K562 (cell line): ENCODE data around the gene DMRT2. TPM values are rescaled to one million over a fixed set of nuclear protein-coding genes. Genes with fewer than 3 reads are reported as not detected.

Experiments used
- ATAC-seq: fragments of 200-7000 bp; cut with Tn5 transposase; 3 replicates; pipeline ENCODE4 v1.9.1; 2020; ENCODE audit warnings: moderate library complexity
- BruUV-seq: library from RNA; stranded (reverse); fragments of 400-500 nt; replicated peaks from 2 replicates; lab custom pipeline; 2021; lab: Mats Ljungman, UMichigan
- CTCF ChIA-PET: fragments of 300-600 bp; formaldehyde crosslinking; extraction: SDS; loops from one replicate; lab custom pipeline; 2021; ENCODE audit warnings: low intra/inter-chr PET ratio; lab: Yijun Ruan, JAX
- POLR2A ChIA-PET: fragments of 300-600, 350-650 bp; sonication (Branson Sonifier 250); formaldehyde crosslinking; extraction: SDS; loops from one replicate; lab custom pipeline; 2021; ENCODE audit warnings: antibody characterized with exemption, inconsistent platforms; lab: Yijun Ruan, JAX
- DNase-seq, 4 experiments: peaks; one replicate each; pipeline versions ENCODE4 v3.0.0 to v3.0.0-alpha.2; 2011 to 2018; ENCODE audit warnings: low spot score in 3 of 4, mixed read lengths in 3 of 4; ENCODE audit errors: extremely low read depth in 1 of 4
- FAIRE-seq: peaks from 2 replicates; lab custom pipeline; 2011; peaks lifted over from hg19 to GRCh38; lab: Jason Lieb, UNC
- H2AFZ ChIP-seq: 2 replicates; pipeline ENCODE4 v1.6.0; 2011; ENCODE audit warnings: low read depth, low read length, control low read depth, inconsistent platforms
- H3K27ac ChIP-seq: fragments of 200-600 bp; 3 replicates; pipeline ENCODE4 v1.8.0; 2011; ENCODE audit warnings: low read depth, mild to moderate bottlenecking, control low read depth, inconsistent platforms, low read length, moderate library complexity, mixed read lengths; ENCODE audit errors: extremely low read depth
- H3K27me3 ChIP-seq, 2 experiments: fragments of 300-600 bp in 1 of 2; 2 replicates in 1 of 2; 3 replicates in 1 of 2; pipeline versions ENCODE4 v1.6.0 to v1.8.0; 2011; ENCODE audit warnings: inconsistent platforms in 2 of 2, low read length in 2 of 2, mild to moderate bottlenecking in 1 of 2, mixed read lengths in 1 of 2, moderate library complexity in 1 of 2; ENCODE audit not compliant: control insufficient read depth in 2 of 2, insufficient read depth in 2 of 2
- H3K36me3 ChIP-seq: fragments of 300-600 bp; 3 replicates; pipeline ENCODE4 v1.8.0; 2011; ENCODE audit warnings: mild to moderate bottlenecking, low read length, inconsistent platforms; ENCODE audit not compliant: control insufficient read depth, insufficient read depth
- H3K4me1 ChIP-seq, 2 experiments: fragments of 200-600 bp in 1 of 2; replicated peaks in 1 of 2; 2 replicates in 1 of 2; 3 replicates in 1 of 2; pipeline versions ENCODE4 v1.5.1 to v1.8.0; 2011; ENCODE audit warnings: inconsistent platforms in 2 of 2, low read length in 2 of 2, mild to moderate bottlenecking in 1 of 2, mixed read lengths in 1 of 2, moderate library complexity in 1 of 2; ENCODE audit not compliant: control insufficient read depth in 2 of 2, insufficient read depth in 2 of 2
- H3K4me2 ChIP-seq: 2 replicates; pipeline ENCODE4 v1.6.1; 2011; ENCODE audit warnings: low read length, control low read depth, inconsistent platforms, mixed read lengths; ENCODE audit not compliant: insufficient read depth
- H3K4me3 ChIP-seq: fragments of 200-600 bp; sonication (generic), shearing (Covaris generic); 2 replicates; pipeline ENCODE4 v1.5.1; 2016; ENCODE audit warnings: control low read depth, inconsistent platforms
- H3K79me2 ChIP-seq: fragments of 200-600 bp; 3 replicates; pipeline ENCODE4 v1.8.0; 2011; ENCODE audit warnings: low read length, inconsistent platforms; ENCODE audit not compliant: control insufficient read depth, insufficient read depth
- H3K9ac ChIP-seq, 2 experiments: 2 replicates each; pipeline versions ENCODE4 v1.6.0 to v1.6.1; 2011; ENCODE audit warnings: low read depth in 2 of 2, low read length in 2 of 2, control low read depth in 1 of 2, inconsistent platforms in 1 of 2, mild to moderate bottlenecking in 1 of 2, mixed read lengths in 1 of 2; ENCODE audit not compliant: insufficient read depth in 1 of 2
- H3K9me1 ChIP-seq: one replicate; pipeline ENCODE4 v1.6.0; 2011; ENCODE audit warnings: inconsistent platforms, mild to moderate bottlenecking, low read length, moderate library complexity; ENCODE audit not compliant: control insufficient read depth, insufficient read depth
- H3K9me3 ChIP-seq: replicated peaks from 2 replicates; pipeline ENCODE4 v1.5.1; 2011; ENCODE audit warnings: low read depth, low read length, inconsistent platforms; ENCODE audit not compliant: control insufficient read depth, insufficient read depth
- H4K20me1 ChIP-seq: replicated peaks from 2 replicates; pipeline ENCODE4 v1.6.1; 2011; ENCODE audit warnings: low read length, inconsistent platforms, mixed read lengths; ENCODE audit not compliant: control insufficient read depth, insufficient read depth
- ADNP ChIP-seq: fragments of 200-800 bp; sonication (Bioruptor generic); IDR thresholded peaks from 2 replicates; pipeline ENCODE4 v1.6.1; 2016; ENCODE audit warnings: missing genetic modification characterization, missing compliant biosample characterization
- BMI1 ChIP-seq: fragments of 150-350 bp; IDR thresholded peaks from 2 replicates; pipeline ENCODE4 v1.6.1; 2014; ENCODE audit warnings: low read length
- CTBP1 ChIP-seq: fragments of 450-650 bp; IDR thresholded peaks from 2 replicates; pipeline ENCODE4 v1.6.1; 2016; ENCODE audit warnings: borderline replicate concordance
- NFRKB ChIP-seq: fragments of 450-650 bp; IDR thresholded peaks from 2 replicates; pipeline ENCODE4 v1.6.1; 2016; ENCODE audit warnings: low read depth
- PHB ChIP-seq: fragments of 250-450 bp; sonication (Bioruptor Pico); IDR thresholded peaks from 2 replicates; pipeline ENCODE4 v1.5.0; 2021
- WGBS: fragments of 100-300 bp; shearing (Covaris generic); methylation state at CpG from one replicate; pipeline ENCODE4 v1.1.6; 2016; ENCODE audit warnings: low coverage, mixed read lengths; ENCODE audit not compliant: insufficient coverage; ENCODE audit errors: missing lambda C conversion rate; 5-methylcytosine and 5-hydroxymethylcytosine counted together
- in situ Hi-C: fragments of 300-500 bp; cut with MboI; formaldehyde crosslinking; loops from 4 replicates; pipeline ENCODE4 v1.15.0; 2018; ENCODE audit warnings: inconsistent platforms, mixed read lengths
- intact Hi-C: fragments of 100-400 bp; cut with micrococcal nuclease; formaldehyde crosslinking; loops from 2 replicates; pipeline ENCODE4 v1.14.2; 2022
- polyA plus RNA-seq, 8 experiments: library from polyadenylated mRNA; depleted of rRNA in 4 of 8; stranded (reverse) in 5 of 8; unstranded in 3 of 8; fragments of >200 nt; fragmentation: Nextera tagmentation in 2 of 8; fragmentation: Illumina TruSeq in 1 of 8; extraction: Ambion mirVana in 2 of 8; extraction: Trizol in 1 of 8; gene quantifications; 2 replicates each; pipeline versions ENCODE4 v1.2.1 to v1.2.3, GENCODE V29; 2011 to 2014; ENCODE audit warnings: inconsistent platforms in 1 of 8, missing spikeins in 1 of 8
- total RNA-seq, 7 experiments: library from RNA; depleted of rRNA in 6 of 7; stranded (reverse); fragments of >200 nt in 6 of 7; fragmentation: Illumina TruSeq in 2 of 7; extraction: Trizol in 2 of 7; gene quantifications; 2 replicates each; pipeline versions ENCODE4 v1.2.1 to v1.2.3, GENCODE V29; 2011 to 2021; ENCODE audit warnings: low replicate concordance in 1 of 7
- TF ChIP-seq, protein P1 (sequence below): fragments of 250-450 bp; sonication (Bioruptor Pico); IDR thresholded peaks from 2 replicates; pipeline ENCODE4 v1.5.0; 2020; ENCODE audit warnings: mild to moderate bottlenecking
- TF ChIP-seq, protein P2 (sequence below): sonication (generic); formaldehyde crosslinking; IDR thresholded peaks from 2 replicates; pipeline ENCODE4 v1.8.0; 2022; ENCODE audit warnings: mild to moderate bottlenecking, missing genetic modification reagents
- TF ChIP-seq, protein P3 (sequence below): fragments of 450-650 bp; IDR thresholded peaks from 2 replicates; pipeline ENCODE4 v1.6.1; 2016; ENCODE audit warnings: mild to moderate bottlenecking
- TF ChIP-seq, protein P4 (sequence below), 2 experiments: fragments of 450-650 bp in 1 of 2; sonication (generic) in 1 of 2; formaldehyde crosslinking in 1 of 2; IDR thresholded peaks in 1 of 2; conservative IDR thresholded peaks in 1 of 2; 2 replicates each; pipeline versions ENCODE4 v1.6.1 to v1.8.1; 2016 to 2023; ENCODE audit warnings: mild to moderate bottlenecking in 2 of 2, moderate library complexity in 2 of 2, inconsistent platforms in 1 of 2, missing genetic modification reagents in 1 of 2
- TF ChIP-seq, protein P5 (sequence below): fragments of 250-450 bp; sonication (Bioruptor Pico); IDR thresholded peaks from 2 replicates; pipeline ENCODE4 v1.8.0; 2022; ENCODE audit warnings: inconsistent platforms
- TF ChIP-seq, protein P6 (sequence below): fragments of 250-450 bp; sonication (Bioruptor Pico); IDR thresholded peaks from 2 replicates; pipeline ENCODE4 v1.9.0; 2021; ENCODE audit warnings: mild to moderate bottlenecking, inconsistent platforms

DMRT2 gene
- total and polyA plus RNA-seq, 9 of the 15 experiments (the other 6 are each of a cell fraction or from before 2014, with no cell fraction given): not detected

DNA sequence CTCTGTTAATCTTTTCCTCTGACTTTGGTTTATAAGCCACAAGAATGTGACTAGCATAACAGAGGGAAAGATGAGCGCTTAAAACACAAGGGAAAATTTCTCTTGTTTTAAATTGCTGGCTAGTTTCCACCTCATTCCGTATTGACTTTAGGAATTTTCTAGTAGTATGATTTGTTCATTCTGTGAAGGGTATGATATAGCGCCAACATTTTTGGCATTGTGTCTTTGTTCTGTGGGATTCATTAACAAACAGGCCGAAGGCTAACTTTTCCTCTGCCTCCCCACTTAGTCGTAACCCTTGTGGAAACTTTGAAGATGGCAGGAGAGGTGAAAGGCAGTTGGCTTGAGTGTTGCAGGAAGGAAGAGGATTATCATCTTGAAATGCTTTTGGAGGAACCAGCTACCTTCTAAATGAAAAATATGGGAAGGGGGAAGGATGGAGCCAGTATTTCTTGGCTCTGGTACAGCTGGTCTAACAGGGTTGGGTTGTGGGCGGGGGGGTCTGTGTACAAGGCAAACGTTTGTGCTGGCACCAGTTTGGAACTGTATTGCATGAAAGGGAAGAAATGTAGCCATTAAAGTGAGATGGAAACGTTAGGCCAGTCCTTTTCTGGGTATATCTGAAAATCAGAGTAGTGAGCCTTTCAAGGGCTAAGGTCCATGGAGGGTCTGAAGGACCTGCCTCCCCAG is 21.5 kb upstream of the DMRT2 start:
- POLR2A ChIA-PET: no interaction called here
- no peaks in the 10 kb centered on the region for H3K9me3 ChIP-seq
- in situ Hi-C loops: no loop called here
- CTCF ChIA-PET: no interaction called here
- no peaks in the 10 kb centered on the region for H3K36me3 ChIP-seq
- no peak overlapping the region for H3K4me2 ChIP-seq
- intact Hi-C loops: no loop called here
- H3K4me3 ChIP-seq: no peak overlapping the region
- BruUV-seq: no TSS peak
- ATAC-seq (no peak), DNase-seq (no peak), FAIRE-seq (no peak)
- no peaks in the 10 kb centered on the region for H4K20me1 ChIP-seq
- 0% methylated on average over 6 of the region's 8 CpGs for WGBS
- H3K9me1 ChIP-seq: no peaks in the 10 kb centered on the region
- no peak overlapping the region for H3K9ac ChIP-seq
- no peak overlapping the region for H3K27ac ChIP-seq
- H2AFZ ChIP-seq: no peak overlapping the region
- no peaks in the 10 kb centered on the region; a peak in 1 of 5 replicates for H3K27me3 ChIP-seq
- H3K4me1 ChIP-seq: no peaks in the 10 kb centered on the region
- no peaks in the 10 kb centered on the region for H3K79me2 ChIP-seq
- TF ChIP-seq, protein P1, sequence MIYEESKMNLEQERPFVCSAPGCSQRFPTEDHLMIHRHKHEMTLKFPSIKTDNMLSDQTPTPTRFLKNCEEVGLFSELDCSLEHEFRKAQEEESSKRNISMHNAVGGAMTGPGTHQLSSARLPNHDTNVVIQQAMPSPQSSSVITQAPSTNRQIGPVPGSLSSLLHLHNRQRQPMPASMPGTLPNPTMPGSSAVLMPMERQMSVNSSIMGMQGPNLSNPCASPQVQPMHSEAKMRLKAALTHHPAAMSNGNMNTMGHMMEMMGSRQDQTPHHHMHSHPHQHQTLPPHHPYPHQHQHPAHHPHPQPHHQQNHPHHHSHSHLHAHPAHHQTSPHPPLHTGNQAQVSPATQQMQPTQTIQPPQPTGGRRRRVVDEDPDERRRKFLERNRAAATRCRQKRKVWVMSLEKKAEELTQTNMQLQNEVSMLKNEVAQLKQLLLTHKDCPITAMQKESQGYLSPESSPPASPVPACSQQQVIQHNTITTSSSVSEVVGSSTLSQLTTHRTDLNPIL: no peak
- TF ChIP-seq BMI1 (no peak), ADNP (no peak), CTBP1 (no peak), PHB (CRISPR knock-in tag) (no peak), NFRKB (no peak)
- TF ChIP-seq, protein P2, sequence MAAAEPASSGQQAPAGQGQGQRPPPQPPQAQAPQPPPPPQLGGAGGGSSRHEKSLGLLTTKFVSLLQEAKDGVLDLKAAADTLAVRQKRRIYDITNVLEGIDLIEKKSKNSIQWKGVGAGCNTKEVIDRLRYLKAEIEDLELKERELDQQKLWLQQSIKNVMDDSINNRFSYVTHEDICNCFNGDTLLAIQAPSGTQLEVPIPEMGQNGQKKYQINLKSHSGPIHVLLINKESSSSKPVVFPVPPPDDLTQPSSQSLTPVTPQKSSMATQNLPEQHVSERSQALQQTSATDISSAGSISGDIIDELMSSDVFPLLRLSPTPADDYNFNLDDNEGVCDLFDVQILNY (CRISPR knock-in tag): no peak
- TF ChIP-seq, protein P3, sequence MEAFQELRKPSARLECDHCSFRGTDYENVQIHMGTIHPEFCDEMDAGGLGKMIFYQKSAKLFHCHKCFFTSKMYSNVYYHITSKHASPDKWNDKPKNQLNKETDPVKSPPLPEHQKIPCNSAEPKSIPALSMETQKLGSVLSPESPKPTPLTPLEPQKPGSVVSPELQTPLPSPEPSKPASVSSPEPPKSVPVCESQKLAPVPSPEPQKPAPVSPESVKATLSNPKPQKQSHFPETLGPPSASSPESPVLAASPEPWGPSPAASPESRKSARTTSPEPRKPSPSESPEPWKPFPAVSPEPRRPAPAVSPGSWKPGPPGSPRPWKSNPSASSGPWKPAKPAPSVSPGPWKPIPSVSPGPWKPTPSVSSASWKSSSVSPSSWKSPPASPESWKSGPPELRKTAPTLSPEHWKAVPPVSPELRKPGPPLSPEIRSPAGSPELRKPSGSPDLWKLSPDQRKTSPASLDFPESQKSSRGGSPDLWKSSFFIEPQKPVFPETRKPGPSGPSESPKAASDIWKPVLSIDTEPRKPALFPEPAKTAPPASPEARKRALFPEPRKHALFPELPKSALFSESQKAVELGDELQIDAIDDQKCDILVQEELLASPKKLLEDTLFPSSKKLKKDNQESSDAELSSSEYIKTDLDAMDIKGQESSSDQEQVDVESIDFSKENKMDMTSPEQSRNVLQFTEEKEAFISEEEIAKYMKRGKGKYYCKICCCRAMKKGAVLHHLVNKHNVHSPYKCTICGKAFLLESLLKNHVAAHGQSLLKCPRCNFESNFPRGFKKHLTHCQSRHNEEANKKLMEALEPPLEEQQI: no peak
- TF ChIP-seq, protein P4, sequence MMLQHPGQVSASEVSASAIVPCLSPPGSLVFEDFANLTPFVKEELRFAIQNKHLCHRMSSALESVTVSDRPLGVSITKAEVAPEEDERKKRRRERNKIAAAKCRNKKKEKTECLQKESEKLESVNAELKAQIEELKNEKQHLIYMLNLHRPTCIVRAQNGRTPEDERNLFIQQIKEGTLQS (IDR thresholded peaks at IDR 0.05): no peak
- TF ChIP-seq, protein P4 (CRISPR knock-in tag; conservative IDR thresholded peaks at IDR 0.05): no peak
- TF ChIP-seq, protein P5, sequence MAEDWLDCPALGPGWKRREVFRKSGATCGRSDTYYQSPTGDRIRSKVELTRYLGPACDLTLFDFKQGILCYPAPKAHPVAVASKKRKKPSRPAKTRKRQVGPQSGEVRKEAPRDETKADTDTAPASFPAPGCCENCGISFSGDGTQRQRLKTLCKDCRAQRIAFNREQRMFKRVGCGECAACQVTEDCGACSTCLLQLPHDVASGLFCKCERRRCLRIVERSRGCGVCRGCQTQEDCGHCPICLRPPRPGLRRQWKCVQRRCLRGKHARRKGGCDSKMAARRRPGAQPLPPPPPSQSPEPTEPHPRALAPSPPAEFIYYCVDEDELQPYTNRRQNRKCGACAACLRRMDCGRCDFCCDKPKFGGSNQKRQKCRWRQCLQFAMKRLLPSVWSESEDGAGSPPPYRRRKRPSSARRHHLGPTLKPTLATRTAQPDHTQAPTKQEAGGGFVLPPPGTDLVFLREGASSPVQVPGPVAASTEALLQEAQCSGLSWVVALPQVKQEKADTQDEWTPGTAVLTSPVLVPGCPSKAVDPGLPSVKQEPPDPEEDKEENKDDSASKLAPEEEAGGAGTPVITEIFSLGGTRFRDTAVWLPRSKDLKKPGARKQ (CRISPR knock-in tag): no peak
- TF ChIP-seq, protein P6, sequence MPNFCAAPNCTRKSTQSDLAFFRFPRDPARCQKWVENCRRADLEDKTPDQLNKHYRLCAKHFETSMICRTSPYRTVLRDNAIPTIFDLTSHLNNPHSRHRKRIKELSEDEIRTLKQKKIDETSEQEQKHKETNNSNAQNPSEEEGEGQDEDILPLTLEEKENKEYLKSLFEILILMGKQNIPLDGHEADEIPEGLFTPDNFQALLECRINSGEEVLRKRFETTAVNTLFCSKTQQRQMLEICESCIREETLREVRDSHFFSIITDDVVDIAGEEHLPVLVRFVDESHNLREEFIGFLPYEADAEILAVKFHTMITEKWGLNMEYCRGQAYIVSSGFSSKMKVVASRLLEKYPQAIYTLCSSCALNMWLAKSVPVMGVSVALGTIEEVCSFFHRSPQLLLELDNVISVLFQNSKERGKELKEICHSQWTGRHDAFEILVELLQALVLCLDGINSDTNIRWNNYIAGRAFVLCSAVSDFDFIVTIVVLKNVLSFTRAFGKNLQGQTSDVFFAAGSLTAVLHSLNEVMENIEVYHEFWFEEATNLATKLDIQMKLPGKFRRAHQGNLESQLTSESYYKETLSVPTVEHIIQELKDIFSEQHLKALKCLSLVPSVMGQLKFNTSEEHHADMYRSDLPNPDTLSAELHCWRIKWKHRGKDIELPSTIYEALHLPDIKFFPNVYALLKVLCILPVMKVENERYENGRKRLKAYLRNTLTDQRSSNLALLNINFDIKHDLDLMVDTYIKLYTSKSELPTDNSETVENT (CRISPR knock-in tag): no peak
